Measurements from ENCODE around the gene NLGN2.

DNA sequence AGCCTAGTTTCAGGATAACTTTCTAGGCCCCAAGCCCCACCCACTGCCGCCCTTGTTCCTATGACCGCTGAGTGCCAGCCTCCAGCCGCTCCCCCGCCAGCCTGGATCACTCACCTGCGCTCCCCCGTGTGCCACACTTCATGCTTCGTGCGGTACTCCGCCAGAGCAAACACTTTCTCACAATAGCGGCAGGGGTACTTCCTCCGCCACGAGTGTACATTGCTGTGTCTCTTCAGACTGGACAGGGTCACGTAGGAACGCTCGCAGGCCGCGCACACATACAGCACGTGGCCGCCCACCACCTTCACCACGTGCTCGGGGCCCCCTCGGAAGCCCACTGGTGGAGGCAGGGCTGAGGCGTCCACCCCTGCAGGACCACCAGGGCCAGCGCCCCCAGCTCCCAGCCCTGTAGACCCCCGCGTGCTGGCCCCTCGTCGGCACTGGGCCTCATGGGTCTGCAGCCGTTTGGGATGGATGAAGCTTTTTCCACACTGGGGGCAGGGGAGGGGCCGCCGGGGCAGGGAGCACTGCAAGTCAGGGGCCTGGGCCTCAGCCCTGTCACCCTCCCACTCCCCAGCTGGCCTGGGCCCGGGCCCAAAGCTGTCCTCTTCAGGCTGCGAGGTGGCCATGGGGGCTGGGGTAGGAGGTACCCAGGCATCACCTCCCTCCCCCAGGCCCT lies 58.1 kb downstream of the NLGN2 start:
- TF ChIP-seq, protein P1, sequence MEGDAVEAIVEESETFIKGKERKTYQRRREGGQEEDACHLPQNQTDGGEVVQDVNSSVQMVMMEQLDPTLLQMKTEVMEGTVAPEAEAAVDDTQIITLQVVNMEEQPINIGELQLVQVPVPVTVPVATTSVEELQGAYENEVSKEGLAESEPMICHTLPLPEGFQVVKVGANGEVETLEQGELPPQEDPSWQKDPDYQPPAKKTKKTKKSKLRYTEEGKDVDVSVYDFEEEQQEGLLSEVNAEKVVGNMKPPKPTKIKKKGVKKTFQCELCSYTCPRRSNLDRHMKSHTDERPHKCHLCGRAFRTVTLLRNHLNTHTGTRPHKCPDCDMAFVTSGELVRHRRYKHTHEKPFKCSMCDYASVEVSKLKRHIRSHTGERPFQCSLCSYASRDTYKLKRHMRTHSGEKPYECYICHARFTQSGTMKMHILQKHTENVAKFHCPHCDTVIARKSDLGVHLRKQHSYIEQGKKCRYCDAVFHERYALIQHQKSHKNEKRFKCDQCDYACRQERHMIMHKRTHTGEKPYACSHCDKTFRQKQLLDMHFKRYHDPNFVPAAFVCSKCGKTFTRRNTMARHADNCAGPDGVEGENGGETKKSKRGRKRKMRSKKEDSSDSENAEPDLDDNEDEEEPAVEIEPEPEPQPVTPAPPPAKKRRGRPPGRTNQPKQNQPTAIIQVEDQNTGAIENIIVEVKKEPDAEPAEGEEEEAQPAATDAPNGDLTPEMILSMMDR (IDR thresholded peaks at IDR 0.05), result no peak
- TF ChIP-seq POLR2AphosphoS5 (IDR thresholded peaks at IDR 0.05) (peak in 1 of 4 donors; percentile 6), POLR2A (IDR thresholded peaks at IDR 0.05) (no peak)

All from sigmoid colon (tissue), 4 donors.